ENCODE data around the gene ITM2B.
"Not testable (repeated sequence)": the region's sequence is repeated elsewhere in the genome, so short reads cannot be mapped to it uniquely, and the experiment has no call there.

Gene ITM2B

GRCh38 chr13:48233046-48233888, at the start of gene ITM2B:
Gene ITM2B (plus strand): TSS chr13:48233206. CDS start chr13:48233361, 155 bp downstream.
- no peak for FAIRE-seq

GRCh38 chr13:48184260-48184659, 48.7 kb upstream of the ITM2B start:
- peak; percentile 35 for FAIRE-seq

- FAIRE-seq, result no peak
Observed at GRCh38 chr13:48185018-48185417, 48.0 kb upstream of the ITM2B start.

DNA sequence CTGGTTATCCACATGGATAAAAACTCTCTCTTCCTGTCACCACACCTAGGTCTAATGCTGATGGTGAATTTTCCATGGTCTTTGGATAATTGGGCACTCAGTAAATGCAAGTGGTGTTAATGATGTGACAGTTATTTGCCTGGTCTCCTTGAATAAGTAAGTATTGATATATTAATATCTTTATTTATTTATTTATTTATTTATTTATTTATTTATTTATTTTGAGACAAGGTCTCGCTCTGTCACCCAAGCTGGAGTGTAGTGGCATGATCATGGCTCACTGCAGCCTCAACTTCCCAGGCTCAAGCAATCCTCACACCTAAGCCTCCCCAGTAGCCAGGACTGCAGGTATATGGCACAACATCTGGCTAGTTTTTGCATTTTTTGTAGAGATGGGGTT, 46.3 kb upstream of the ITM2B start:
- no peak for FAIRE-seq

- FAIRE-seq, result no peak
Observed at GRCh38 chr13:48188131-48188530, 44.9 kb upstream of the ITM2B start.

DNA sequence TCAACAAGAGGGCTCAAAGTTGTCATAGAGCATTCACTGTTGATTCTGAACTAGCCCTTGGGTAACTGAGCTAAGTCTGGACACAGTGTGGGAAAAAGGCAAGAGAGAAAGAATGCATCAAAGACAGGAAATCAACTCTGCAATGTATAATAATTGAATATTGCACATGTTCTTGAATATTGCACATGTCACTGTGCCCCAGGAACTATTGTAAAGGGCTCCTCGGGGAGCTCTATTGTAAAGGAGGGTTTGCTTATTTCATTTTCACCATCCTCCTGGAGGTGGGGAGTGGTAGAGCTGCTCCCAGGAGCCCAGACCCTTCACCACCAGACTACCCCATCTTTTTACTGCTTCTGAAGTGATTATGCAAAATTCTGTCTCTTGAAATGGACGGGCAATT, 44.4 kb upstream of the ITM2B start:
- FAIRE-seq, result no peak

GRCh38 chr13:48189171-48189570, 43.8 kb upstream of the ITM2B start:
- no peak for FAIRE-seq

DNA sequence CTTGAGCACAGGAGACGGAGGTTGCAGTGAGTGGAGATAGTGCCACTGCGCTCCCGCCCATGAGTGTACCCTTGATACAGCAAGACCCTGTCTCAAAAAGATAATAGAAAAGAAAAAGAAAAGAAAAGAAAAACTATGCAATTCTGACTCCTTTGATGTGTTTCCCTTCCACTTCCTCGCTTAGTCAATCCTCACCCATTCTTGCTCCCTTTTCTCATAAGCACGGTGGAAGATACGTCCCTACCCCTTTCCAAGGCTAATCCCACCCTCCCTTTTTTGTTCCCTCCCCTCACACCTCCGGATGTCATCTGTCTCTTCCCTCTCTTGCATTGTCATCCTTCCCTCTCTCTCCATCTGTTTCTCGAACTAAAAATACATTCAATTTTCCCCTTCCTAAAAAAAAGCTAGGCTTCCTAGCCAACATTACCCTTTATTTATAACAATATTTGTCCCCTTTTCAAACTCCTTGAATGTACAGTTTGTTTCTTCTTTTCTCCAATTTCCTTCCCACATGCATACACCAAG, 40.5 kb upstream of the ITM2B start:
- FAIRE-seq, result no peak

DNA sequence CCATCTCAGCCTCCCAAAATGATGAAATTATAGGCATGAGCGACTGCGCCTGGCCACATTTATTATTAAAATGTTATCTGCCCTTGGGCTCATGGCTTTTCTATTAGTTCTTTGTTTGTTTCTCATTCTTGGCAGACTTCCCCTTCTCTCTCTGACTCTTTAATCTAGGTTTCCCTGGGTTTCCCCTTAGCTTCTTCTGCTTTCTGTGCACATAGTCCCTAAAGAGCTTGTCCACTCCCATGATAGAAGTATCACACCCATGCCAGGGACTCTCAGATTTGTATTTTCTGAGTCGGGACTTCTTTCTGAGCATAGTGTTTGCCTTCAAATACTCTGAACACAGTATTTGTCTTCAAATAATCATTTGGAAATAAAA, 38.6 kb upstream of the ITM2B start:
- no peak for FAIRE-seq

- FAIRE-seq, result no peak
Observed at GRCh38 chr13:48199404-48199946, 33.5 kb upstream of the ITM2B start.

DNA sequence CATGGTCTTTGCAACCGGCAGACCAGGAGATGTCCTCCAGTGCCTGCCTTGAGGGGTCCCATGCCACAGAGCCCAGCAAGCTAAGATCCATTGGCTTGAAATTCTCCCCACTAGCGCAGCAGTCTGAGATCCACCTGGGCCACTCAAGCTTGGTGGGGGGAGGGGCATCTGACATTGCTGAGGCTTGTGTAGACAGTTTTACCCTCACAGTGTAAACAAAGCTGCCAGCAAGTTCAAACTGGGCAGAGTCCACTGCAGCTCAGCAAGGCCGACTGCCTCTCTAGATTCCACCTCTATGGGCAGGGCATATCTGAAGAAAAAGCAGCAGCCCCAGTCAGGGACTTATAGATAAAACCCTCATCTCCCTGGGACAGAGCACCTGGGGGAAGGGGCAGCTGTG, 32.0 kb upstream of the ITM2B start:
- no peak for FAIRE-seq

GRCh38 chr13:48207207-48207606, 25.8 kb upstream of the ITM2B start:
- FAIRE-seq, result not testable (repeated sequence)

DNA sequence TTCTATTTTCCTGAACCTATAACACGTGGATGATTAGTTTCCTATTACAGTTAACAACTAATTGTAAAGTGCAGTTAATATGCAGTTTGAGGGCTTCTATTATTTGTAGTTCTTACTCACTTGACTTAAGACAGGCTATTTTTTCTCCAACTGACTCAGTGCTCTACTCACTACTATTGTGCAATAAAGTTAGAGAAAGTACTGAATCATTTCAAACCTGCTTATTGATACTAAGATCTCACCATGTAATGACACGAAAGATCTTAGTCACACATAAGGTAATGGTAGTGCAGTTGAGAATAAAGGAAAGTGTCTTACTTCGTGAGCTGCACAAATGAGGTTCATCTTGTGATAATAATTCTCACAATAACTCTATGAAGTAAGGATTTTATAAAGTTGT, 22.8 kb upstream of the ITM2B start:
- no peak for FAIRE-seq

DNA sequence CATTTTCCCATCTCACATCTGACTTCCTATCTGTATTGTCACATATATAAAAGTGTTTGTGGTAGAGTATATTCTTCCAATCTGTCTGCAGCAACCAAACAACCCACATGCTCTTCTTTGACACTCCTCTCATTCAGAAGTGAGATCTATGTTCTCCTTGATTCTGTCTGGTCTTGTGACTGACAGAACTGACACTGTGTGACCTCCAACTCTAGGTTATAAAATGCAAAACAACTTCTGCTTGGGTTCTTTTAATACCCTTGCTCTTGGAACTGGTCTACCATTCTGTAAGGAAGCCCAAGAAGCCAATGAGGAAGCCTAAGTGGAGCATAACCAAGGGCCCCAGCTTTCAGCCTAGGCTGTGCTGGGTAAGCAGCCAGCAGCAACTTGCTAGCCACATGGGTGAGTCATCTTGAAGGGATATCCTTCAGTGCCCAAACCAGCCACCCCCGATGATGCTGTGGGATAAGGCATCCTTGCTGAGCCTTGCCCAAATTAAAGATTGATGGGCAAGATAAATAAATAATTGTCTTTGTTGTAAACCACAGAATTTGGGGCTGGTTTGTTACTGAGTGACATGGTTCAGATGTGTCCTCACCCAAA, 18.4 kb upstream of the ITM2B start:
- FAIRE-seq, result no peak

DNA sequence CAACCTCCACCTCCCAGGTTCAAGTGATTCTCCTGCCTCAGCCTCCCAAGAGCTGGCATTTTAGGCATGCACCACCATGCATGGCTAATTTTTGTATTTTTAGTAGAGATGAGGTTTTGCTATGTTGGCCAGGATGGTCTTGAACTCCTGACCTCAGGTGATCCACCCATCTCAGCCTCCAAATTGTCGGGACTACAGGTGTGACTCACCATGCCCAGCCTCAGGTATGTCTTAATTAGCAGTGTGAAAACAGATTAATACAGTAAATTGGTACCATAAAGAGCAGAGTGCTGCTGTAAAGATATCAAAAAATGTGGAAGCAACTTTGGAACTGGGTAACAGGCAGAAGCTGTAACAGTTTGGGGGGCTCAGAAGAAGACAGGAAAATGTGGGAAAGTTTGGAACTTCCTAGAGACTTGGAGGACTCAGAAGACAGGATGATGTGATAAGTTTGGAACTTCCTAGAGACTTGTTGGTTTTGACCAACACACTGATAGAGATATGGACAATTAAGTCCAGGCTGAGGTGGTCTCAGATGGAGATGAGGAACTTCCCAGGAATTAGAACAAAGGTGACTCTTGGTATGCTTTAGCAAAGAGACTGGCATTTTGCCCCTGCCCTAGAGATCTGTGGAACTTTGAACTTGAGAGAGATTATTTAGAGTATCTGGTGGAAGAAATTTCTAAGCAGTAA, 17.3 kb upstream of the ITM2B start:
- FAIRE-seq, result not testable (repeated sequence)

DNA sequence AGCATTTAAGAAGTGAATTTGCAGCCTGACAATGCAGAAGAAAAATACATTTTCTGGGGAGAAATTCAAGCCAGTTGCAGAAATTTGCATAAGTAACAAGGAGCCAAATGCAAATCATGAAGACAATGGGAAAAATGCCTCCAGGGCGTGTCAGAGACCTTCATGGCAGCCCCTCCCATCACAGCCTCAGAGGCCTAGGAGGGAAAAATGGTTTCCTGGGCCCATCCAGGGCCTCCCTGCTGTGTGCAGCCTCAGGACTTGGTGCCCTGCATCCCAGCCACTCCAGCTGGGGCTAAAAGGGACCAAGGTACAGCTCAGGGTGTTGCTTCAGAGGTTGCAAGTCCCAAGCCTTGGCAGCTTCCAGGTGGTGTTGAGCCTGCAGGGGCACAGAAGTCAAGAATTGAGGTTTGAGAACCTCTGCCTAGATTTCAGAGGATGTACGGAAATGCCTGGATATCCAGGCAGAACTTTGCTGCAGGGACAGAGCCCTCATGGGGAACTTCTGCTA, 16.7 kb upstream of the ITM2B start:
- FAIRE-seq, result no peak

- no peak for FAIRE-seq
Observed at GRCh38 chr13:48220592-48220980, 12.4 kb upstream of the ITM2B start.

DNA sequence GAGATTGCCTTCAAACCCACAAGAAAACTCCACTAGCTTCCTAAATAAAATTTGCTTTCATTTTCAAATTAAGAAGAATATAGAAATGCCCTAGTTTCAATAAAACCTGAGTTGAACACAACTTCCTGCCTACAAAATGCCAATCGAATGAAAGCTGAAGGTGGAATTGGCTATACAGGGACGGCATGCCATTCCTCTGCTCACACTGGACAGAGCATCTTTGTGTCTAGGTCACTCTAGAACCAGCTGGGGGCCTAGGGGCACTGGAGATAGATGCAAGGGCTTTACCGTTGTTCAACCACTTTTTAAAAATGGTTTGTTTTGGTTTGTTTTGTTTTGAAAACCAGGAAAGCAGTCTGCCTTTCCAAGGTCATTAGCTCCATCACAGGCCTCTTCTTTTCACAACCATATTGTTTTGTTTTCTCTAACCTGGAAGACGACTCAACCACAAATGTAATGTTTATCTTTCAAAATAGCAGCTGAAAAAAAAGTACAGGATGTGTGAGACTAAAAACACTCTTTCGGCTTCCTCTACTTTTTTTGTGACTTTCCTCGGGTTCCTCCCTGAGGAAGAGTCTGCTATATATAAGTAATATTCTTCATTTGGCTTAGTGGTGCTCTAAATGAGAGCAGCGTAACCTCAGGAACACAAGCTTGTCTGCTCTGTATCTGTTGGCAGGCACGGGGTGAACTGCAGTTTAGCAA, 11.9 kb upstream of the ITM2B start:
- FAIRE-seq, result peak; percentile 99

DNA sequence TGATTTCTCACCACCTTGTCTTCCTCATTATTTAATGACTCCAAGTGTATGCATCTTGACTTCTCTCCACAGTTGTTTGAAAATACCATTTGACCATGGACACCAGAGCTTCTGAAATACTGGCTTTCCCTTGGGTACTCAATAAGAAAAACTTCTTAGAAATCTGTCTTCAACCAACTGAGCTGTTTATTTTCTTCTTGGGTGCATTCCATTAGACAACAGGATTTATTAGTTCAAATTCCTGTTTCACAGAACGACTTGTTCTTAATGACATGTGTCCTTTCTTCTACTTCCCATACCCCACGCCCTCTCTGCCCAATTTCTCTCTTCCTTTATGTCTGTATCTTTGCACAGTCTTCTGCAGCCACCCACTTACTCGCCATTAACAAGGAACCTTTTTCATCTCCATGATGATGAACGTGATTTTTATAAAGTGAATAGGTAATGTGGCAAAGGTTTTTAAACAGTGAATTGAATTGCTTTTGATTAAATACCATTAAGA, 11.3 kb upstream of the ITM2B start:
- FAIRE-seq, result no peak

GRCh38 chr13:48222358-48223301, 10.4 kb upstream of the ITM2B start:
- peak; percentile 97 for FAIRE-seq

DNA sequence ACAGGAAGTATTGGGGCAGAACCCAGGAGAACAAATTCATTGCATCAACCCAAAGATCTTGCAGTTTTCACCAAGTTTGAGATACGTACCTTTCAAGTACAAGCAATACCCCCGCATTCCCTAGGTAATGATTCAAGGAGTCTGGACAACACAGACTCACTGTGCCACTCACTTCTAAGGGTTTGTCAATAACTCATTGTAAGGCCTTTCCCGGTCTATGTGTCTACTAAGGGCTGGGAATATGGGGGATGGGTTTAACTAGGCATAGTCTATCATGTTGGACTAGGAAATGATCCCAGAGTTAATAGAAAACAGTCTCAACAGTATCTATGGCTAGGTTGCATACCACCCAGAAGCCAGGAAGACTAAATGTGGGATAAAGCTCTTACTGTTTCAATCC, 8.3 kb upstream of the ITM2B start:
- FAIRE-seq, result no peak

Data from endometrium (tissue), 2 donors.